PFSK-1 (cell line): ENCODE results near the gene EBF4.

Source experiments
- POLR2AphosphoS5 ChIP-seq: IDR thresholded peaks from 2 replicates; pipeline ENCODE4 v1.6.1; 2012; ENCODE audit warnings: low read depth, mild to moderate bottlenecking, control low read depth, low read length, moderate library complexity
- SIN3A ChIP-seq: IDR thresholded peaks from 2 replicates; pipeline ENCODE4 v1.6.1; 2012; ENCODE audit warnings: mild to moderate bottlenecking, low read length, moderate library complexity, borderline replicate concordance; ENCODE audit not compliant: insufficient read depth
- TF ChIP-seq, protein P1 (sequence below), 2 experiments: IDR thresholded peaks; 2 replicates each; pipeline versions ENCODE4 v1.6.1 to v1.8.0; 2011 to 2012; ENCODE audit warnings: low read depth in 2 of 2, low read length in 2 of 2, control low read depth in 1 of 2, inconsistent platforms in 1 of 2, mild to moderate bottlenecking in 1 of 2, moderate library complexity in 1 of 2; ENCODE audit not compliant: insufficient read depth in 1 of 2

DNA sequence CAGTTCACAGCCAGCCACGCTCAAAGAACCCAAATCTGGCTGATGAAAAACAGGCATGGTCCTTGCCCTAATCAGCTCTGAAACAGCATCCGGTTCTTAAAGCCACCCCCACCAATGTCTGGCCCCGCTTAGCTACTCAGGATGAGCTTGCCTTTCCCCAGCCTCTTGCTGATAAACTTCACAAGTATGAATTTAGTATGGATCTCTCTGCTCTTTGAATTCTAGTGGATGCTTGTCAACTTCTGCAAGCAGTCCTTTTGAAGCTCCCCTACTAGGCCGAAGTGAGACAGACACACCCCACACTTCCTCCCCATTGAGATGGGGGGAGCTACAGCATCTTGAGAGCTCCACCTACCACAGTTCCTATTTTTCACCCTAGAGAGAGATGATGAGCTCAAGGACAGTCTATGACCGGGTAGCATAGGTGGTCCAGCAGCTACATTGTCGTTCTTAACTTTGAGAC is 36.7 kb downstream of the EBF4 start:
- TF ChIP-seq SIN3A (no peak), POLR2AphosphoS5 (no peak)
- TF ChIP-seq, protein P1, sequence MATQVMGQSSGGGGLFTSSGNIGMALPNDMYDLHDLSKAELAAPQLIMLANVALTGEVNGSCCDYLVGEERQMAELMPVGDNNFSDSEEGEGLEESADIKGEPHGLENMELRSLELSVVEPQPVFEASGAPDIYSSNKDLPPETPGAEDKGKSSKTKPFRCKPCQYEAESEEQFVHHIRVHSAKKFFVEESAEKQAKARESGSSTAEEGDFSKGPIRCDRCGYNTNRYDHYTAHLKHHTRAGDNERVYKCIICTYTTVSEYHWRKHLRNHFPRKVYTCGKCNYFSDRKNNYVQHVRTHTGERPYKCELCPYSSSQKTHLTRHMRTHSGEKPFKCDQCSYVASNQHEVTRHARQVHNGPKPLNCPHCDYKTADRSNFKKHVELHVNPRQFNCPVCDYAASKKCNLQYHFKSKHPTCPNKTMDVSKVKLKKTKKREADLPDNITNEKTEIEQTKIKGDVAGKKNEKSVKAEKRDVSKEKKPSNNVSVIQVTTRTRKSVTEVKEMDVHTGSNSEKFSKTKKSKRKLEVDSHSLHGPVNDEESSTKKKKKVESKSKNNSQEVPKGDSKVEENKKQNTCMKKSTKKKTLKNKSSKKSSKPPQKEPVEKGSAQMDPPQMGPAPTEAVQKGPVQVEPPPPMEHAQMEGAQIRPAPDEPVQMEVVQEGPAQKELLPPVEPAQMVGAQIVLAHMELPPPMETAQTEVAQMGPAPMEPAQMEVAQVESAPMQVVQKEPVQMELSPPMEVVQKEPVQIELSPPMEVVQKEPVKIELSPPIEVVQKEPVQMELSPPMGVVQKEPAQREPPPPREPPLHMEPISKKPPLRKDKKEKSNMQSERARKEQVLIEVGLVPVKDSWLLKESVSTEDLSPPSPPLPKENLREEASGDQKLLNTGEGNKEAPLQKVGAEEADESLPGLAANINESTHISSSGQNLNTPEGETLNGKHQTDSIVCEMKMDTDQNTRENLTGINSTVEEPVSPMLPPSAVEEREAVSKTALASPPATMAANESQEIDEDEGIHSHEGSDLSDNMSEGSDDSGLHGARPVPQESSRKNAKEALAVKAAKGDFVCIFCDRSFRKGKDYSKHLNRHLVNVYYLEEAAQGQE (IDR thresholded peaks at IDR 0.05; ENCODE audit: insufficient read depth in 1 of 2, low read depth in 2 of 2, low read length in 2 of 2): no peak
